ENCODE results near the gene CARMIL1.

- TF ChIP-seq CTCF (IDR thresholded peaks at IDR 0.05; ENCODE audit: insufficient read depth, low read depth, low read length): no peak
- no peak for TF ChIP-seq EZH2 (IDR thresholded peaks at IDR 0.05; ENCODE audit: insufficient read depth, low read length)
Observed at GRCh38 chr6:25435416-25435985, 156.3 kb downstream of the CARMIL1 start.

Data from astrocyte (in vitro differentiated cells and primary cell).